Measurements from ENCODE around the gene ERG.

ERG gene

DNA sequence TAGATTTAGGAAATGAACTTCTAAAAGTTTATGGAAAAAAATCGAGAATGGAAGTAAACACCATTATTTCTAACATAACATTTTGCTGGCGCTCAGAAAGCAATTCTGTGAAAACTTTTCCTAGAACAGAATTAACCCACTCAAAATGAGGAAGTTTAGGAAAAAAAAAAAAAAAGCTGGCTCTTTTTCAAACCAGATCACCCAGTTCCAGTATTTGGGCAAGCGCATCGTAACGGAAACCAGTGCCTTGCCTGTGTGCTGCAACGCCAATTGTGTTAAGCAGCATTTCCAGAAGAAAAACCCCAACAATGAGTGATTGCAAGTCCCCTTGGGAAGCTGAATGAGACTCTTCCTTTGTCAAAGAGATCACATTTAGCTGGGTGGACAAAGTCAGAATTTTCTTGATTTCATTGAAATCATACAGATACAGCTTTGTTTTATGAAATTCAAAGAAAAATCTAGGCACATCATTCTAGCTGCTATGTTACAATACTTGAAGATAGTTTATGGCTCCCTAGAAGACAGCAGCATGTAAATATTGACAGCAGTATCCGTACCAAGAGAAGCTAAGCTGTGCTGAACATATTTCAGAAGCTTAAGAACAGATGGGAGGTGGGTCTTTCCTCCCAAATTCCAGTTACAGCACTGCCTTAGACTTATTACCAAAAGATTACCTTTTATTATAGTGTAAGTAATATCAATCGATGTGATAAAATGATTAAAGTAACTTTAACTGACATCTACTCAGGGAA, 113.4 kb downstream of the ERG start:
- in situ Hi-C loops (cut with HindIII; ENCODE audit: low pct_ligation_motif_present, low pct_unique_long_range_greater_than_20kb, low sequenced_read_pairs), result no loop called here
- DNase-seq, result no peak

DNA sequence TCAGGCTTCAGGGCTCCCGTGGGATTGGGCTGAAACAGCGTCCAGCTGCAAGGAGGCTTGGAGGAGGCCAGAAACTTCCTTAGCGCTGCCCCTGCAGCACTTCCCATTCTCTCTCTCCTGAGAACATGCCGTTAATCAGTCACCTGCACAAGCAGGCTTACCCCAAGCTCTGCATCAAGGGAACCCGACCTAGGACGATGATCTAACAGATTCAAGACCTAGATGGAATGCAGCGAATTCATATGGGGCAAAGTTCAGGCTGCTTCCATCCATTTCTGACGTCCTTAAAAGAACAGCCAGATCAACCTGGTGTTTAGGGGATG, 114.1 kb downstream of the ERG start:
- no peak for DNase-seq
- in situ Hi-C loops (cut with HindIII; ENCODE audit: low pct_ligation_motif_present, low pct_unique_long_range_greater_than_20kb, low sequenced_read_pairs), result no loop called here

DNA sequence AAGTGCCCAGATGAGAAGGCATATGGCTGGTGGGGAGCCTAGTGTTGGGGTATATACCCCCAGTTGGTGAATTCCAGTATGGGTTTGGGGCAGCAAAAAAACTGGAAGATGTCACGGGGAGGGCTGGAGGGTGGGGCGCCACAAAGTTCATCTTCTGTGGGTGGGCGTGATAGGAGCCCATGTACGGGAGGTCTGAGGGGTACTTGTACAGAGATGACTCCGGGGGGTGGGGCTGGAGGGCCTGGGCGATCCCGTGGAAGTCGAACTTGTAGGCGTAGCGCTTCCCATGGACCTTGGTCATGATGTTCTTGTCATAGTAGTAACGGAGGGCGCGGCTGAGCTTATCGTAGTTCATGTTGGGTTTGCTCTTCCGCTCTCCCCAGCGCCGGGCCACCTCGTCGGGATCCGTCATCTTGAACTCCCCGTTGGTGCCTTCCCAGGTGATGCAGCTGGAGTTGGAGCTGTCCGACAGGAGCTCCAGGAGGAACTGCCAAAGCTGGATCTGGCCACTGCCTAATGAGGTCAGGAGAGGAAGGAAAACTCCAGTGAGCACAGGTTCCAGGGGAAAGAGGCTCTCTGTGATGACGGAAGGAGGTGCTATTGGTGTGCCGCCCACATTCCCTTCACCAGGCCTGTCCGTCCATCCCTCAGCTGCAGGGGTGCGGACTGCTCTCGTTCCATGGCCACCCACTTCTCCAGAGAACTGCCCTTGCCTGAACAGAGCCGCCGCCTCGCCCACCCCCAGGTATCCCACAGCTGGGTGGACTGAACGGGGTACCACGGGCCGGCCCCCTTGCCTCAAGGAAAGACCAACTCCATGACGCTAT, 114.7 kb downstream of the ERG start:
- no peak for DNase-seq
- in situ Hi-C loops (cut with HindIII; ENCODE audit: low pct_ligation_motif_present, low pct_unique_long_range_greater_than_20kb, low sequenced_read_pairs), result no loop called here

DNA sequence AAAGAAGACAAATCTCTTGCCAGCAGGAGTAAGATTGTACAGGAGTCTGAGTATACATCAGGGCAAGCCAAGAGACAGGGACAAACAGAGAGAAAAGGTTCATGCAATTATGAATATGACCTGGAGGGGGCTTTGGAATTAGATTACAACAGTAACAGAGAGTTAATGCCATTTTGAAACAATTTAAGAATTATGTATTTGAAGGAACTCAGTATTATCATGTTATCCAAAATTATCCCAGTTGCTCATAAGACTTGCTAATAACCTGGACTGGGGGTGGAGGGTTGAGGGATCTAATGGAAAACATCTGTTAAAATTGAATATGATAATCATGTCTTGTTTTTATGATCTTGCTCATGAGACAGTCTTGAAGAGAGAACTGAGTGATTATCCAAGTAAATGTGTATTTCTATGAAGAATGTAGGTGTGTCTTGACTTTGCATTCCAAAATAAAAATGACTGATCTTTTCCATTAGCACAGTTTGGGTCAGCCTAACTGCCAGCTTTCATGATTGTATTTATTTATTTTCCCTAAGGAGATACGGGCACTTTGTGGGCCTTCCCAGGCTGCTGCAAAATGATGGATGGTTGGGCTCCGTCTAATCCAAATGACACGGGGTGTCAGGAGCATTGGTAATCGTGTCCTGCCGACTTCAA, 117.7 kb downstream of the ERG start:
- in situ Hi-C loops (cut with HindIII; ENCODE audit: low pct_ligation_motif_present, low pct_unique_long_range_greater_than_20kb, low sequenced_read_pairs), result no loop called here
- peak; percentile 5 for DNase-seq

DNA sequence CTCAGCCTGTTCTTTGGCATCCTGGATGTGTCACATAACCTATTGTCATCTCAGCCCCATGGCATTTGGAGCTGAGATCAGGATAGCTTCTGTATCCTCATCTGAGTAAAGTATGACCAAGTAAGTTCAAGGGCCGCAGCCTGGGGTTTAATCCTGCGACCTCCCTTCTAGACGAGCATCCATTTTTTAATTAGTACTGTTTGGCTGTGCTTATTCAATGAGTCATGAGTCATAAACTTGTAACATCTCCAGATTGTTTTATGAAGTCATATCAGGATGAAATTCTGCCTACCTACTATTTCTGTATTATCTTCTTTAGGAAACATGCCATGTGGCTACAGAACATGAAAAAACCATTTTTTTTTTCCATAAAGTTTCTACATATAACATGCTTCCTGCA, 119.1 kb downstream of the ERG start:
- DNase-seq, result no peak

DNA sequence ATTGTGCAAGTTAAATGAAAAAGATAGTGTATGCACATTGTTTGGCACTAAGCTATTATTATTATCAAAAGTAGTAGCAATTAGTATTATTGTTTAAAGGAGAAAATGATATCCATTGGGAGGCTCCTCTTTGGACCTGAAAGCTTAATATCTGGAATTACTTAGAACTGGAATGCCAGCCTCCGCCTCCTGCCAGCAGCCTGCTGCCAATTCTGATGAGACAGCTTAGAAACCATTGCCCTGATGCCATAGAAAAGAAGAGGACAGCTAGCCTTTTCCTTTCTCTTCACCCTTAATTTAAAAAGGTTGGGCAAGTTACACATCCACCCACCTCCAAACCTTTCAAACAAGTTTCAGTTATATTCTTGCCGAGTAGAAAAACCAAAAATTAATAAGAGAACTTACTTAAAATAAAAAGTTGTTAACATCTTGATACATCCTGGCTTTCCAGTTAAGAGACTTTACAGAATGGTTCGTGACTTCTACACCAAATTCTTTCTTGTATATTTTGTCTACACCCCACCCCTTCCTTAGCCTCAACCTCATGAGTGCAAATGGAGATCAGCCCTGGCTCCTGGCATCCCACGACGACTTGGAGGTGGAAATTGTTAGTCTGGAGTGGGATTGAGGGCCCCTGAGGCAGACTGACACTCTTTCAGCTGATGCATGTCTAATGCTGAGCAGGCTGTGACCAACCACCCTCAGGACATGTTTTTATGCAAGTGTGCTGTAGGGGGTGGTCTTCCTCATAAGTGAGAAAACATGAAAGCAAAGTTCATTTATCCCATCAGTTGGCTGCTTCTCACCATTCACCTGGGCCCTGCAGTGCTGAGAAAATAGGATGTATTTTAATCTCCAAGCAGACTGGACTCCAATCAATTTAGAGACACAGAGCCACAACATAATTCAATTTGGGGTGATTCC, 120.8 kb downstream of the ERG start:
- in situ Hi-C loops (cut with HindIII; ENCODE audit: low pct_ligation_motif_present, low pct_unique_long_range_greater_than_20kb, low sequenced_read_pairs), result no loop called here
- DNase-seq, result no peak

More for the DNA sequence above, 119.1 kb downstream of the ERG start:
- in situ Hi-C loops (cut with HindIII; ENCODE audit: low pct_ligation_motif_present, low pct_unique_long_range_greater_than_20kb, low sequenced_read_pairs), result no loop called here

DNA sequence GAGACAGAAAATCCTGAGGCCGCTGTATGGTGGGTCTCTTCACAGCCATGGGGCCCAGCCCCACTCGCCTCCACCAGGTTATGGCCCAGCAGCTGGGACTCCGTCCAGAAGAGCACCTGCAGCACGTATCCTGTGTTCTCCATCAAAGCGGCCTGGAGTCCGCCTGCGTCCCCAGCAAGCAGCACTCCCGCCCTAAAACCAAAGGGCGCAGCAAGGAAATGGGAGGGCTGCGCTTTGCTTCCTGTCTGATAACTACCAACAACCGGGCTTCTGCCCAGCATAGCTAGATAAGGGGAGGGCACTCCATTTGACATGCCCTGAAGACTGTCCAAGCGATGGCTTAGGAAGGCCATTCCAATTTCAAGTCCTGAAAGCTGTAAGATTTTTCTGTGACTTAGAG, 121.6 kb downstream of the ERG start:
- in situ Hi-C loops (cut with HindIII; ENCODE audit: low pct_ligation_motif_present, low pct_unique_long_range_greater_than_20kb, low sequenced_read_pairs), result no loop called here
- DNase-seq, result no peak

DNA sequence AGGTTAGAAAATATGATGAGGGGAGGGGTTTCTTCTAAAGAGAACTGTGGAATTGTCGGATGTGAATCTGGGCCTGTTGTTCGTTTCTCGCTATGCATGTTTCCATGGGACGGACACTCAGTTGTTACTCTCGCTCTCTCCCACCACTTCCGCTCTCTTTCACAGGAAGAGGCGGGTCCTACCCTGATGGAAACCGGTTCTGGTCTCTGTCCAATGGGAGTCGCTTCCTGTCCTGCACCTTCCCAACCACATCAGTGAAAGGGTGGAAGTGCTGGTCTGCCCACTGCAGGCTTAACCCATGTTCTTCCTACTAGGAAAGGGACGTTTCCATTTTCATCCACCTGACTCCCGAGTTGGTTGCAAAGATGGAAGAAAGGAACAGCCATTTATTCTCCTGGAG, 122.0 kb downstream of the ERG start:
- DNase-seq, result no peak
- in situ Hi-C loops (cut with HindIII; ENCODE audit: low pct_ligation_motif_present, low pct_unique_long_range_greater_than_20kb, low sequenced_read_pairs), result no loop called here

DNA sequence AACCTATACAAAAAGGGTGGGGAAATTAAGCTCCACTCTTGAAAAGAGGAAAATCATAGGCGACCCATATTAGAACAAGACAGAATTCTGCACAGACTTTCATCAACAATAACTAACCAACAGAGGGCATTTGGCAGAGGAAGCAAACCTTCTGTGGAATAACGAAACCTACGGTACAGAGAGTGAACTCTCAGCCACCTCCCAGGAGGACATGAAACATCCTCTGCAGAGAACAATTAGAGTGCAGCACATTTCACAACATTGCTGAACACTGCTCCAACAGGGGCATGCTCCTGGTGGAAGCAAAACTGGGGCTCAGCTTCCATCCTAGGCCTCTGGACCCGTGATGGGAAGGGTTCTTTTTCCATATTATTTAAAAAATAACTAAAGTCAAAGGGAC, 130.6 kb downstream of the ERG start:
- in situ Hi-C loops (cut with HindIII; ENCODE audit: low pct_ligation_motif_present, low pct_unique_long_range_greater_than_20kb, low sequenced_read_pairs), result loop anchor here (25.0 kb wide), 1 partner anchor 205 kb away; no protein-coding TSS in a partner anchor
- DNase-seq, result no peak

DNA sequence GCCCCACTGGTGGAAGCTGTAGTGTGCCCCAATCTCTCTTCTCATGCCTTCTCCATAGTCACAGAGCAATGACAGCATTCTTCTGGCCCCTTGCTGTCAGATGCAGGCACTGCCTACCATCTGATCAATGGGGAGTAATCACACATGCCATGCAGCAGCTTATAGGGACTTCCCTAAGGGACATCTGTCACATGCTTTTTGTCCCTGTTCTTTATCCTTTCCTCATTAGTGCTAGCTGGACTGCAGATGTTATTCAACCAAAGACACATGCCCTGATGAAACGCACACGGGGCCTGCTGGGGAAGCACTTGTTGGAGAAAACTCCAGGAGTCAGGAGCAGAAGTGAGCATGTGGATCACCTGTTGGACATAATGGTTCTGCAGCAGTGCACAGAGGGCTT, 132.8 kb downstream of the ERG start:
- in situ Hi-C loops (cut with HindIII; ENCODE audit: low pct_ligation_motif_present, low pct_unique_long_range_greater_than_20kb, low sequenced_read_pairs), result loop anchor here (25.0 kb wide), 1 partner anchor 203 kb away; no protein-coding TSS in a partner anchor
- DNase-seq, result no peak

DNA sequence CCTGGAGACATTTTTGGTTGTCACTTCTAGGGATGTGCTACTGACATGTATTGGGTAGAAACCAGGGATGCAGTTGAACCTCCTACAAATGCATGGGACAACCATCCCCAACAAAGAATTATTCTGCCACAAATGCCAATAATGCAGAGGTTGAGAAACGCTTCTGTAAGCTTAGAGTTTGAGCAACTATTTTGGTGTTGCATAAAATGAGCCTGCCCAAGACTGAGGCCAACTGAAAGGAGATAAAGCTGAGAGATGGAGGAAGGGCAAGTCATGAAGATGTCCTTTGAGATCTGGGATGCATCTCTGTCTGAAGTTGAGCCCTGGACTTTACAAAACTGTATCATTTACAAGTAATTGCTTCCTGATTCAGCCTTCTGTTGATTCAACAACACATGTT, 134.6 kb downstream of the ERG start:
- in situ Hi-C loops (cut with HindIII; ENCODE audit: low pct_ligation_motif_present, low pct_unique_long_range_greater_than_20kb, low sequenced_read_pairs), result loop anchor here (25.0 kb wide), 1 partner anchor 201 kb away; no protein-coding TSS in a partner anchor
- DNase-seq, result no peak

DNA sequence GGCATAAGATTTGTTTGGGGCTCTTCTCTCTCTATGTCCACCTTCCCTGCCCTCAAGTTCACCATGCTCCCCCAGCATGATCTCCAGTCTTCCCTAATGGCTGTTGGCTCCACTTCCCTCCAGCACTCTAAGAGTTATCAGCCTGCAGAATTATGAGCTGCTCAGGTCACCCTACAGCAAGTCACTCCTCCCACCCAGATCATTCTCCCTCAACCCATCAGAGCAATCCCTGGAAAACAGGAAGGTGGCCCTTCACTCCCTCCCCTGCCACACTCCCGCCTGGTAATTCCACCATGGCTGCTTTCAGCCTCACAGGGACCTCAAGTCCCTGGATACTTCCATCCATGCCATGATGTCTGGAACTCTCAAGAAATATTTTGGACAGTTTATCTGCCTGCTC, 137.0 kb downstream of the ERG start:
- in situ Hi-C loops (cut with HindIII; ENCODE audit: low pct_ligation_motif_present, low pct_unique_long_range_greater_than_20kb, low sequenced_read_pairs), result loop anchor here (25.0 kb wide), 1 partner anchor 199 kb away; no protein-coding TSS in a partner anchor
- DNase-seq, result no peak

DNA sequence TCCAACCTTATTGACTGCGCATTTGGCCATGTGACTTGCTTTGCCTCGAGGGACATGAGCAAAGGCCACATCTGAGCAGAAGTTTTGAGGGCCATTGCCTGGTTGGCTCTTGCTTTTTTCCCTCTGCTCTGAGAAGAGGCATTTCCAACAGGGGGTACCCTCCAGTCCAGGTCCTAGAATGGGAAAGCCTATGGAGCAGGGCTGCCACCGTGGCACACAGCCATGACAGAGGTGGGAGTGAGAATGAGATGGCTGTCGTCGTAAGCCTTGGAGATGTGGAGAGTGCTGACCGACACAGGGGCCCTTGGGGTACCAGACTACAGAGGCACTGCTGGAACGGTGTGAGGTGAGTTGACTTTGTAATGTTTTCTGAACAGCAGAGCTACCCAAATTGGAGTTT, 138.4 kb downstream of the ERG start:
- DNase-seq, result no peak
- in situ Hi-C loops (cut with HindIII; ENCODE audit: low pct_ligation_motif_present, low pct_unique_long_range_greater_than_20kb, low sequenced_read_pairs), result loop anchor here (25.0 kb wide), 1 partner anchor 198 kb away; no protein-coding TSS in a partner anchor

DNA sequence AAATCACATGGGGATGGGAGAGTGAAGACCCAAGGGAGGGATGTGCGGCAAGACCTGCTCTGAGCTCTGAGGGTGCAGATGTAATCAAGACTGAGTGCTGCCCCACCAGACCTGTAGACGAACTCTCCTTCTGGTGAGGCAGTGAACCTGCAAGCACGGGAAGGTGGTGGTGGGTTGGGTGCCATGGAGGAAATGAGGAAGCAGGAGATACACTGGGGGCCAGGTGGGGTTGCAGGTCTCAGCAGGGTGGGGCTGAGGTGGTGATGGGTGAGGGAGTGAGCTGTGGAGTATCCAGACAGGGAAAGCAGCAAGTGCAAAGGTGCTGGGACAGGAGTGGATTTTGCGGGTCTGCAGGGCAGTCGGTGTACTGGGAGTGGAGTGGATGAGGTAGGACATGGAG, 139.2 kb downstream of the ERG start:
- no peak for DNase-seq
- in situ Hi-C loops (cut with HindIII; ENCODE audit: low pct_ligation_motif_present, low pct_unique_long_range_greater_than_20kb, low sequenced_read_pairs), result loop anchor here (25.0 kb wide), 1 partner anchor 197 kb away; no protein-coding TSS in a partner anchor

DNA sequence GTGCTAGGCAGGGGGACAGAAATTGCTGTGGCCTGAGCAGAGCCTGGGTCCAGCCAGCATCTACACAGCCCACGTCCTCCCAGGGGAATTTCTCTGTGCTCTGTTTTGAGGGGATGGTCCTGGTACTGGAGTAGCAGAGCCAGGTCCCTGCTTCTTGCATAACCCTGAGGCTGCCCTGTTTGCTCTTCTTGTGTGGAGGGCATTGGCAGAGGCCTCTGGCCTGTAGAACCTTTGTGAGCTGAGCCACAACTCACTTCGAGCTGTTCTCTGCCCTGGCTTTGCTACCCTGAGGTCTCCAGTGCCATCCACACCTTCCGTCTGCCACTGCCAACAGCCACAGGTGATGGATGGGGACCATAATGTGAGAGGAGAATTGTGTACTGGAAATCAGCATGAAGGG, 139.6 kb downstream of the ERG start:
- DNase-seq, result no peak
- in situ Hi-C loops (cut with HindIII; ENCODE audit: low pct_ligation_motif_present, low pct_unique_long_range_greater_than_20kb, low sequenced_read_pairs), result loop anchor here (25.0 kb wide), 1 partner anchor 196 kb away; no protein-coding TSS in a partner anchor

DNA sequence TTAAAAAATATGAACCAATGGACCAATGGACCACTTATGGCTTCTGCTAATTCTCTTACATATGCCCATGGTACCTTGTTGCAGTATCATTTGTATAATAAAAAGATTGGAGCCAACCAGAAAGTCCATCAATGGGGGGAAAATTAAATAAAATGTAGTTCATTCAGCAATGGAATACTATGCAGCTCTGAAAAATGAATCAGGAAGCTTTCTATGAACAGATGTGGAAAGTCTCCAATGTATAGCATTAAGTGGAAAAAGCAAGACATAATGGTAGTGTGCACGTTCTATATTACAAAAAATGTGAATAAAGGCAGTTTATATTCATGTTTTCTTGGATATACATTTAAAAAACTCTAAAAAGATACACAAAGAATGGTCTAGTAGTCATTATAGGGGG, 140.2 kb downstream of the ERG start:
- in situ Hi-C loops (cut with HindIII; ENCODE audit: low pct_ligation_motif_present, low pct_unique_long_range_greater_than_20kb, low sequenced_read_pairs), result loop anchor here (25.0 kb wide), 1 partner anchor 196 kb away; no protein-coding TSS in a partner anchor

DNA sequence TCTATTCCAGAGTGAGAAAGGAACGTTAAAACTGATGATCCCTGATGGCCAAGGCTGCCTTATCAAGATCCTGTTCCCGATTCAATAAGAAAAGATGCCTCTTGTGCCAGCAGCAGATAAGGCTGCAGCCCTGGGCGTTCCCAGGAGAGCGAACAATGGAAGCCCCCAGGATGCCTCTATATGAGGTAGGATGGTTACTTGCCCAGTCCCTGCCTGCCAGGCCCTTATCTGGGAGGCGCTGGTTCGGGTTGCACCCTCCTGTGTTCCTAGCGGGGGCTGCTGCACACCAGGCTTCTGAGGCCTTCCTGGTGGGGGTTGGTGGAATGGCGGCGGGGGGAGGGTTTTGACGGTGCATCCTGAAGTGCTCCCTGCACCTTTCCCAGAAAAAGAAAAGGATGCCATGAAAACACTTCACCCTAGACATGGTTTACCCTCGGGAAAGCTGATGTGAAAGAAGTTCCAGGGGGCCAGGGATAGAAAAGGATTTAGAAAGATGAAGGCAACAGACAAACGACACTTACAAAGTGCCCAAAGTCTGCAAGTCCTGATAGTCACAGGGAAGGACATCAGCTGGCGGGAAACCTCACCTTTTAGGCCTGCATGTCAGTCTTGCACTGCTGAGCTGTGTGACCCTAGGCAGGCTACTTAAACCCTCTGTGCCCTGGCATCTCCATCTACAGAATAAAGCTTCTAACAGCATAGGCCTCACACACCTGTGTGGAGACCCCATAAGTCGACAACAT, 141.2 kb downstream of the ERG start:
- DNase-seq, result no peak
- in situ Hi-C loops (cut with HindIII; ENCODE audit: low pct_ligation_motif_present, low pct_unique_long_range_greater_than_20kb, low sequenced_read_pairs), result loop anchor here (25.0 kb wide), 1 partner anchor 195 kb away; no protein-coding TSS in a partner anchor

More for the DNA sequence above, 140.2 kb downstream of the ERG start:
- no peak for DNase-seq
